ENCODE results near the gene ATP8A2.
A peak's percentile ranks its signal among the peaks of the same experiment; 100 is the strongest.

ATP8A2 gene

GRCh38 chr13:25738342-25739196 is 366.8 kb downstream of the ATP8A2 start:
- DNase-seq: peak; percentile 67

GRCh38 chr13:25739376-25739775 is 367.6 kb downstream of the ATP8A2 start:
- no peak for DNase-seq

- DNase-seq: no peak
These were observed 370.0 kb downstream of the ATP8A2 start for GRCh38 chr13:25741796-25742195.

- DNase-seq: no peak
These were observed 370.4 kb downstream of the ATP8A2 start for GRCh38 chr13:25742220-25742619.

- DNase-seq: no peak
These were observed 371.6 kb downstream of the ATP8A2 start for GRCh38 chr13:25743421-25743820.

GRCh38 chr13:25744178-25744577 is 372.4 kb downstream of the ATP8A2 start:
- no peak for DNase-seq

GRCh38 chr13:25746131-25746530 is 374.4 kb downstream of the ATP8A2 start:
- no peak for DNase-seq

- DNase-seq: no peak
These were observed 381.3 kb downstream of the ATP8A2 start for GRCh38 chr13:25752957-25753551.

- no peak for DNase-seq
These were observed 382.2 kb downstream of the ATP8A2 start for GRCh38 chr13:25753976-25754375.

GRCh38 chr13:25756251-25756650 is 384.5 kb downstream of the ATP8A2 start:
- no peak for DNase-seq

GRCh38 chr13:25756912-25757311 is 385.1 kb downstream of the ATP8A2 start:
- DNase-seq: no peak

- peak; percentile 13 for DNase-seq
These were observed 389.3 kb downstream of the ATP8A2 start for GRCh38 chr13:25761041-25761440.

GRCh38 chr13:25762281-25762680 is 390.5 kb downstream of the ATP8A2 start:
- DNase-seq: no peak

GRCh38 chr13:25762795-25763377 is 391.1 kb downstream of the ATP8A2 start:
- DNase-seq: no peak

GRCh38 chr13:25764378-25764777 is 392.6 kb downstream of the ATP8A2 start:
- no peak for DNase-seq

- DNase-seq: no peak
These were observed 393.5 kb downstream of the ATP8A2 start for GRCh38 chr13:25765266-25765665.

GRCh38 chr13:25766576-25766975 is 394.8 kb downstream of the ATP8A2 start:
- DNase-seq: no peak

GRCh38 chr13:25766991-25767390 is 395.2 kb downstream of the ATP8A2 start:
- no peak for DNase-seq

GRCh38 chr13:25768376-25768775 is 396.6 kb downstream of the ATP8A2 start:
- no peak for DNase-seq

GRCh38 chr13:25768838-25769237 is 397.1 kb downstream of the ATP8A2 start:
- DNase-seq: no peak

GRCh38 chr13:25770601-25771000 is 398.8 kb downstream of the ATP8A2 start:
- no peak for DNase-seq

- no peak for DNase-seq
These were observed 399.4 kb downstream of the ATP8A2 start for GRCh38 chr13:25771202-25771601.

GRCh38 chr13:25771641-25772478 is 400.1 kb downstream of the ATP8A2 start:
- DNase-seq: no peak
